GM23248 (cell line): ENCODE data around the gene HAGHL. TPM values are rescaled to one million over a fixed set of nuclear protein-coding genes. Genes with fewer than 3 reads are reported as not detected.

Source experiments
- DNase-seq: peaks from one replicate; pipeline ENCODE4 v3.0.0-alpha.2; 2015
- H2AFZ ChIP-seq: fragments of 200-600 bp; sonication (generic); 2 replicates; pipeline ENCODE4 v1.6.1; 2016; ENCODE audit warnings: antibody characterized with exemption
- H3F3A ChIP-seq: fragments of 200-600 bp; sonication (generic); 2 replicates; pipeline ENCODE4 v1.6.1; 2016; ENCODE audit warnings: mild to moderate bottlenecking, antibody characterized with exemption, mixed run types; ENCODE audit not compliant: insufficient read depth
- H3K27ac ChIP-seq: fragments of 200-600 bp; sonication (generic); 2 replicates; pipeline ENCODE4 v1.5.1; 2016; ENCODE audit warnings: mild to moderate bottlenecking
- H3K27me3 ChIP-seq: fragments of 200-600 bp; sonication (generic); replicated peaks from 2 replicates; pipeline ENCODE4 v1.6.1; 2016; ENCODE audit warnings: mild to moderate bottlenecking; ENCODE audit not compliant: insufficient read depth
- H3K36me3 ChIP-seq: fragments of 200-600 bp; sonication (generic); 2 replicates; pipeline ENCODE4 v1.6.1; 2016; ENCODE audit warnings: low read depth, mild to moderate bottlenecking
- H3K4me1 ChIP-seq: fragments of 200-600 bp; sonication (generic); 2 replicates; pipeline ENCODE4 v1.6.1; 2016; ENCODE audit warnings: mild to moderate bottlenecking; ENCODE audit not compliant: insufficient read depth
- H3K4me2 ChIP-seq: fragments of 200-600 bp; sonication (generic); one replicate; pipeline ENCODE4 v1.6.1; 2016; ENCODE audit warnings: mild to moderate bottlenecking; ENCODE audit not compliant: unreplicated experiment
- H3K4me3 ChIP-seq: fragments of 200-600 bp; sonication (generic); 2 replicates; pipeline ENCODE4 v1.5.1; 2016; ENCODE audit warnings: mild to moderate bottlenecking
- H3K79me2 ChIP-seq: fragments of 200-600 bp; sonication (generic); 2 replicates; pipeline ENCODE4 v1.6.1; 2016; ENCODE audit warnings: mild to moderate bottlenecking; ENCODE audit not compliant: insufficient read depth
- H3K9ac ChIP-seq: fragments of 200-600 bp; sonication (generic); 2 replicates; pipeline ENCODE4 v1.6.1; 2016; ENCODE audit warnings: mild to moderate bottlenecking
- H3K9me2 ChIP-seq: fragments of 200-600 bp; sonication (generic); 2 replicates; pipeline ENCODE4 v1.6.1; 2016; ENCODE audit warnings: mixed run types, mild to moderate bottlenecking, moderate library complexity; ENCODE audit not compliant: insufficient read depth
- H3K9me3 ChIP-seq: fragments of 200-600 bp; sonication (generic); one replicate; pipeline ENCODE4 v1.6.1; 2017; ENCODE audit warnings: low read depth
- H4K20me1 ChIP-seq: fragments of 200-600 bp; sonication (generic); 2 replicates; pipeline ENCODE4 v1.6.0; 2016; ENCODE audit not compliant: insufficient read depth
- EZH2 ChIP-seq: fragments of 200-600 bp; sonication (generic); IDR thresholded peaks from 2 replicates; pipeline ENCODE4 v1.6.1; 2018; ENCODE audit warnings: antibody characterized with exemption, mild to moderate bottlenecking; ENCODE audit not compliant: insufficient read depth, poor library complexity, severe bottlenecking
- EZH2phosphoT487 ChIP-seq: fragments of 200-600 bp; sonication (generic); IDR thresholded peaks from 2 replicates; pipeline ENCODE4 v1.6.1; 2018; ENCODE audit warnings: antibody characterized with exemption, moderate library complexity, mild to moderate bottlenecking, low read depth; ENCODE audit not compliant: insufficient read depth
- WGBS, 2 experiments: methylation state at CpG; one replicate each; pipeline ENCODE4 v1.1.6; 2015 to 2017; ENCODE audit warnings: low lambda C conversion rate in 2 of 2, low coverage in 1 of 2; ENCODE audit errors: missing lambda C conversion rate in 2 of 2; 5-methylcytosine and 5-hydroxymethylcytosine counted together
- in situ Hi-C: fragments of 300-500 bp; cut with MboI; formaldehyde crosslinking; loops from 2 replicates; pipeline ENCODE4 v1.15.0; 2020
- polyA plus RNA-seq: library from polyadenylated mRNA; unstranded; fragments of >200 nt; fragmentation: Nextera tagmentation; extraction: Ambion mirVana; gene quantifications from 2 replicates; pipeline ENCODE4 v1.2.1, GENCODE V29; 2016
- total RNA-seq: library from RNA; depleted of rRNA; stranded (reverse); fragments of >200 nt; shearing (Covaris generic); gene quantifications from 2 replicates; pipeline ENCODE4 v1.2.3, GENCODE V29; 2014

HAGHL gene
- total and polyA plus RNA-seq, 2 experiments from 2014 or later = 7.8 to 64.8 TPM

- Histone ChIP-seq H3K4me2 (no peak overlapping the region), H3F3A (peaks cover 3% of the 10 kb centered on the region), H3K36me3 (no peaks in the 10 kb centered on the region), H3K27me3 (peaks cover 5% of the 10 kb centered on the region; the same call in 1 of the 2 replicates), H3K9me3 (no peaks in the 10 kb centered on the region), H3K27ac (no peak overlapping the region), H2AFZ (no peak overlapping the region), H3K9me2 (no peaks in the 10 kb centered on the region), H3K4me1 (peaks cover 2% of the 10 kb centered on the region; the same call in 1 of the 2 replicates), H3K4me3 (no peak overlapping the region), H4K20me1 (no peaks in the 10 kb centered on the region), H3K79me2 (no peaks in the 10 kb centered on the region), H3K9ac (no peak overlapping the region)
- no peak for DNase-seq
- in situ Hi-C loops = no loop called here
- no peak for TF ChIP-seq EZH2phosphoT487
- no peak for TF ChIP-seq EZH2
- WGBS, 2 experiments = 62 to 68% methylated on average over 11 of the region's 11 CpGs
Measured at GRCh38 chr16:754656-755055, 27.8 kb downstream of the HAGHL start.

GRCh38 chr16:756428-756827 lies 29.5 kb downstream of the HAGHL start:
- TF ChIP-seq EZH2 (no peak), EZH2phosphoT487 (no peak)

GRCh38 chr16:759110-759910 lies 32.4 kb downstream of the HAGHL start:
- Histone ChIP-seq H3K79me2 (no peaks in the 10 kb centered on the region), H3K4me3 (no peak overlapping the region), H3F3A (no peaks in the 10 kb centered on the region), H3K9ac (no peak overlapping the region), H3K27me3 (no peaks in the 10 kb centered on the region), H3K27ac (no peak overlapping the region), H3K36me3 (no peaks in the 10 kb centered on the region), H3K9me2 (no peaks in the 10 kb centered on the region), H4K20me1 (no peaks in the 10 kb centered on the region), H3K4me1 (no peaks in the 10 kb centered on the region), H3K9me3 (no peaks in the 10 kb centered on the region), H3K4me2 (no peak overlapping the region), H2AFZ (no peak overlapping the region)
- no peak for DNase-seq
- 80 to 86% methylated on average over 32 to 34 of the region's 34 CpGs for WGBS, 2 experiments
- no peak for TF ChIP-seq EZH2phosphoT487
- TF ChIP-seq EZH2 = no peak
- in situ Hi-C loops = no loop called here

More at GRCh38 chr16:756428-756827, 29.5 kb downstream of the HAGHL start:
- H3K36me3 ChIP-seq = no peaks in the 10 kb centered on the region
- in situ Hi-C loops = no loop called here
- no peak overlapping the region for H3K4me3 ChIP-seq
- H4K20me1 ChIP-seq = no peaks in the 10 kb centered on the region
- H3K4me2 ChIP-seq = no peak overlapping the region
- no peaks in the 10 kb centered on the region for H3K4me1 ChIP-seq
- H3K9me2 ChIP-seq = no peaks in the 10 kb centered on the region
- H2AFZ ChIP-seq = no peak overlapping the region
- no peaks in the 10 kb centered on the region for H3F3A ChIP-seq
- no peaks in the 10 kb centered on the region for H3K79me2 ChIP-seq
- no peak overlapping the region for H3K9ac ChIP-seq
- H3K9me3 ChIP-seq = no peaks in the 10 kb centered on the region
- no peak for DNase-seq
- peaks cover 5% of the 10 kb centered on the region; the same call in 1 of the 2 replicates for H3K27me3 ChIP-seq
- no peak overlapping the region for H3K27ac ChIP-seq
- 92 to 94% methylated on average over 5 of the region's 5 CpGs for WGBS, 2 experiments

GRCh38 chr16:760065-760464 lies 33.2 kb downstream of the HAGHL start:
- Histone ChIP-seq H3K9ac (no peak overlapping the region), H3K79me2 (no peaks in the 10 kb centered on the region), H3F3A (no peaks in the 10 kb centered on the region), H3K9me2 (no peaks in the 10 kb centered on the region), H3K4me1 (no peaks in the 10 kb centered on the region), H4K20me1 (no peaks in the 10 kb centered on the region), H3K36me3 (no peaks in the 10 kb centered on the region), H2AFZ (no peak overlapping the region), H3K9me3 (no peaks in the 10 kb centered on the region), H3K4me2 (no peak overlapping the region), H3K4me3 (no peak overlapping the region), H3K27me3 (no peaks in the 10 kb centered on the region), H3K27ac (no peak overlapping the region)
- 42 to 58% methylated on average over 2 to 8 of the region's 15 CpGs for WGBS, 2 experiments
- no peak for DNase-seq
- TF ChIP-seq EZH2phosphoT487 (no peak), EZH2 (no peak)
- in situ Hi-C loops = no loop called here
